Measurements from ENCODE around the gene PEX6. TPM values are rescaled to one million over a fixed set of nuclear protein-coding genes. Genes with fewer than 3 reads are reported as not detected.
A peak's percentile ranks its signal among the peaks of the same experiment; 100 is the strongest.

The PEX6 gene
- total and polyA plus RNA-seq, 2 of the 13 experiments (the other 11 are each of a cell fraction or from before 2014, with no cell fraction given) = 5.1 to 6.7 TPM

GRCh38 chr6:42978839-42979522 is at the start of gene PEX6 (continued):
- TF ChIP-seq MLXIP (CRISPR knock-in tag; IDR thresholded peaks at IDR 0.05; ENCODE audit: borderline replicate concordance) (no peak), UBTF (CRISPR knock-in tag; IDR thresholded peaks at IDR 0.05) (peak; percentile 85), TEAD3 (CRISPR knock-in tag; optimal IDR thresholded peaks at IDR 0.05; ENCODE audit: borderline replicate concordance) (peak; percentile 52), FOXO4 (CRISPR knock-in tag; conservative IDR thresholded peaks at IDR 0.05) (0 out of 2 replicates have a peak, but pooled peaks have one; percentile 94), HDAC6 (IDR thresholded peaks at IDR 0.05; ENCODE audit: low read depth, low read length) (no peak), USF2 (IDR thresholded peaks at IDR 0.05; ENCODE audit: low read depth, low read length) (no peak), USF2 (CRISPR knock-in tag; IDR thresholded peaks at IDR 0.05; ENCODE audit: borderline replicate concordance) (no peak), SETDB1 (CRISPR knock-in tag; IDR thresholded peaks at IDR 0.05; ENCODE audit: borderline replicate concordance) (no peak), HOXA5 (CRISPR knock-in tag; IDR thresholded peaks at IDR 0.05) (no peak), ZBTB33 (CRISPR knock-in tag; IDR thresholded peaks at IDR 0.05) (peak; percentile 5; the same call in 1 of the 2 replicates), NONO (IDR thresholded peaks at IDR 0.05) (no peak), NONO (CRISPR knock-in tag; conservative IDR thresholded peaks at IDR 0.05) (peak; percentile 82), MTF2 (CRISPR knock-in tag; IDR thresholded peaks at IDR 0.05; ENCODE audit: borderline replicate concordance) (no peak), ZNF567 (CRISPR knock-in tag; IDR thresholded peaks at IDR 0.05; ENCODE audit: borderline replicate concordance) (peak; percentile 63; the same call in 1 of the 2 replicates), ARID2 (CRISPR knock-in tag; IDR thresholded peaks at IDR 0.05; ENCODE audit: borderline replicate concordance) (no peak), NR1H2 (CRISPR knock-in tag; IDR thresholded peaks at IDR 0.05; ENCODE audit: borderline replicate concordance, low read depth) (no peak), ARNT (IDR thresholded peaks at IDR 0.05) (no peak), ZNF777 (CRISPR knock-in tag; IDR thresholded peaks at IDR 0.05) (0 out of 2 replicates have a peak, but pooled peaks have one; percentile 4), STAG1 (CRISPR knock-in tag; IDR thresholded peaks at IDR 0.05) (peak; percentile 10; the same call in 1 of the 2 replicates)

Measured in HepG2 (cell line).